Pulmonary artery endothelial cell (primary cell): ENCODE data around the gene LRRFIP2. TPM values are rescaled to one million over a fixed set of nuclear protein-coding genes. Genes with fewer than 3 reads are reported as not detected.

Experiments used
- DNase-seq: peaks from one replicate; pipeline ENCODE4 v3.0.0-alpha.2; 2011; ENCODE audit warnings: low read depth, low spot score
- total RNA-seq: library from RNA; depleted of rRNA; stranded (reverse); fragments of >200 nt; gene quantifications from 2 replicates; pipeline ENCODE4 v1.2.3, GENCODE V29; 2014

The LRRFIP2 gene
- total RNA-seq, 1 donor from 2014 or later = 61.3 TPM

DNA sequence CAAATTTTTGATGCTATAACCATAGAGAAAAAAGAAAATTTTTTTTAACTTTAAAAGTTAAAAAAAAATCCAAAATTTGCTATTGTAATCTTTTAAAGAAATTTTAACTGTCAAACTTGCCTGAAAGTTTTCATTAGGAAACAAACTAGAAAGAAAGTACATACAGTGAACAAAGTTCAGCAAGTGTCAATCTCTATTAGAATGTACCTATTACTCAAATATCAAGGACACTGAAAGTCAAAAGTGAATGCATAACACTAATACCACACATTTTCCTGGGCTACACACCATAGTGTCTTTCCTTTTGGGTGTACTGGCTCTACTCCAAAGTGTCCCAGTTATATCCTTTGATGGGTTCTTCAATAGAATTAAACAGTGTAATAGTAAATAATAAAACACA lies 56.8 kb downstream of the LRRFIP2 start:
- DNase-seq = no peak

DNA sequence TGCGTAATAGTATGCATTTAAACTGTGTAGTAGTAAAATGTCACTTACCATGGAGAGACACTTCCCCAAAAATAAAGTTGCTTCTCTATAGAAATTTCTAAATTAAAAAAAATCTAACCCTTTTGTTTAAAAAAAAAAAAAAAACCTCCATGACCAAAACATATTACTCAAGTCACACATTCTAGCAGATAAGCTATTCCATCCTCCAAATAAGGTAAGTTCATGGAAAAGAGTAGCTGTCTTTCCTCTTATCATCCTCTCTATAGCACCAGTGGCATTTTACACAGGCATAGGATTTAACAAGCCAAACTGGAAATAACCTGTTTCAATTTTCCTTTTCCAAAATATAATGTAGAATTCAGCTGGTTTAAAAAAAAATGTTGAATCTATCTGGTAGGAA lies 57.4 kb downstream of the LRRFIP2 start:
- DNase-seq = no peak

DNA sequence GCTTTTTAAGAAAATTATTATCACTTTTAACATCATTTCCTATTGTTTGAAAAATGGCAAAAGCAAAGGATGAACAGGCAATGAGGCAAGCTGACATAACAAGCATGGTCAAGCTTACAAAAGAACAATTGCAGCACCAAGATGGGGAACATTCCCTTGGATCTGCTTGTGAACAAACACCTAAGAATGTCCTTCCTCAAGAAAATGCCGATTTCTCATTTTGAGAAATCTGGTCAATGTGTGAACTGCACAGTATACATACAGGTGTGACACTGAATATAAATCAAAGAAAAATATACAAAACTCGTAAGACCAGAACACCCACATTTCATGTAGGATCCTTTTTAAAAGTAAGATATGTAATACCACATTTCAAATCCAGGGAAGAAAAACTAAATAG lies 58.9 kb downstream of the LRRFIP2 start:
- DNase-seq = peak; percentile 48

DNA sequence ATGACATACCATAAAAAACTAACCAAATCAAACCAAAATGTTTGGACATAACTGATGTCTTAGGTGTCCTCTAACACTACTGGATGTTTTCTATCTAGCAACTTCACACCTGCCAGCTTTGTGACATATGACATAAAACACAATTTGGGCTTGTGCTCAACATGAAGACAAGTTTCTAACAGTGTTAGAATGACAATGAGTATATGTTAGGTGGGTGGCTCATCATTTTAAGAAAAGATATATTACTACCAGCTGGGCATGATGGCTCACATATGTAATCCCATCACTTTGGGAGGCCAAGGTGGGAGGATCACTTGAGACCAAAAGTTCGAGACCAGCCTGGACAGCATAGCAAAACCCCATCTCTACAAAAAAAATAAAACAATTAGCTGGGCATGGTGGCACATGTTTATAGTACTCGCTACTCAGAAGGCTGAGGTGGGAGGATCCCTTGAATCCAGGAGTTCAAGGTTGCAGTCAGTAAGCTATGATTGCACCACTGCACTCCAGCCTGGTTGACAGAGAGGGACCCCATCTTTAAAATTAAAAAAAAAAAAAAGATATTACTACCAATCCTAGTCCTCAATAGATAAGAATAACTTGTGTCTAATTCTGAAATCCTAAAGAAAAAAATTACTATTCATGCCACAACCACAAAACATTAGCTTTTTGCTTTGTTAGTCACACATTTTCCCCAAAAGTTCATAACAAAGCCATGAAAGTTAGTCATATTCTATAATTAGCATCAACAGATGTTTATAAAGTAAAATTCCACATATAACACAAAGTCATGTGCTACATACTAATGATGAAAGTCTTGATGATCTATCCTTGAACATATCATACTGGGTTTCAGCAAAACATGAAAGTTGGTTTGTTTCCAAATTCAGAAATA lies 59.9 kb downstream of the LRRFIP2 start:
- peak; percentile 57 for DNase-seq

DNA sequence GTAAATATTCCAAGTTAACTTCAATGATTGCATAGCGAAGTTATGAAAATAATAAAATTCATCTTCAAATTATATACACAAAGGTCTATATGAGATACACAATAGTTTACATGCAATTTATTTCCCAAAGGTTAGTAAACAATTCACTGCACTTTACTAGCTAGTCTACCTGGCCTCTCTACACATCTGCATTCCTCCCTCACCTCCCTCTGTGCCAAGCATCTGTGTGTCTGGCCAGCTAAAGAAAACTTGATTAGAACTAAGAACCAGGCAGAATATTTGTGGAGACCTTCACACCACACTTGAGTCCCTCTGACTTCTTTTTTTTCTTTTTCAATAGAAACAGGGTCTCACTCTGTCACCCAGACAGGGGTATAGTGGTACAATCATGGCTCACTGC lies 61.4 kb downstream of the LRRFIP2 start:
- DNase-seq = no peak

DNA sequence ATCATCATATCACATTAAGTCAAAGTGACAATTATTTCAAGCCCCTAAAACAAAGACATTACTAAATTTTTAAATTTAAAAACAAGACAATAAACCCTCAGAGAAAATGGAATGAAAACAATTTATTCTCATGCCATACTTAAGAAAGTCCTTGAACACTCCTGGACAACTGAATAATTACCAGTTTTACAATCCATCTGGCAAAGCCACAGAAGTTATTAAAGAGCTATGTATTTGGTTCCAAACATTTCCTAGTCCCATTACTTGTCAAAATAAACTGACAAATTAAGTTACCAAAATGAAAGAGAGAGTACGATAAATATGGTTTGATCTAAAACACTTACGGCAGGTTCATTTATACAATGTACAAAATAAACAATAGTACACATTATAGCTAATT lies 63.2 kb downstream of the LRRFIP2 start:
- no peak for DNase-seq

DNA sequence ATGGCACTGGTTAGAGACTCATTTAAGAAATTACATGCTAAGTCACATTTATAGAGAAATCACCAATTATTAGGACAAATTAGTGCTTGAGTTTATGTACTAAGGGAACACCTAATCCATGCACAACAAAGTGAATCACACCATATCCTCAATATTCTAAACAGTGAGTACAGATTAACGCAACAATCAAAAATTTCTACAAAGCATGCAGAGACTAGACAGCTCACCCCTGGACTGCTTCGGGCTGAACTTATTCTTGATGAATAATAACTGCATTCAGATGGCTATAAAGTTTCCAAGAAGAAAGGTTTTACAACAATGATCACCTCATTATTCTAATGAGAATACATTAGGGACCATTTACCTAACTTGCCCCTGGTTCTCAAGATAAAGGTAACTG lies 66.5 kb downstream of the LRRFIP2 start:
- DNase-seq = no peak

DNA sequence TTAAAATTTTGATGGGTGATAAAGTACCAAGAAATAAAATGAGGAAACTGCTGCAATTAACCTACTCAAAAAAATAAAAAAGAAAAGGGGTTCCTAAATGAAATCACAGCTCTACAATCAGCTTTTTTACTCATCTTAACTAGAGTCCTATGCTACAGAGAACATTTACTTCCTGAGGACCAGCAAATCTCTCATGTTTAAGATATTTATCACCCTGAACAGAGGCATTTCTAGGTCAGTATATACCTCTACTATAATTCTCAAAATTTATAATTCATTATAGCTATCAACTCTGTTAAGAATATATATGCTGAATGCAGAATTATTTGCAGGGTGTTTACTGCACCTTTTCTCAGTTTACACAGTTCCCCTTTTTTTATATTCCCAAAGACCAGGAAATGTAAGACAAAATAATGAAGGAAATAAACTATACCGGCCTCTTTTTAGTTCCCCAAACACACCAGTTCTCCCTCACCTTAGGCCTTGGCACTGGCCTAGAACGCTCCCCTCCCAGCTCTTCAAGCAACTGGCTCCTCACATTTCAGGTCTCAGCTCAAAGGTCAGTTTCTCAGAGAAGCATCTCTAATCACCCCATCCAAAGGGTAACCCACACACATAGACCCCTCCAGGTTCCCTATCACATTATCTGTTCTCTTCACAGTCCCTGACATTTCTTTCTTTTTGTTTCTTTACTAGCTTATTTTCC lies 71.1 kb downstream of the LRRFIP2 start:
- no peak for DNase-seq

DNA sequence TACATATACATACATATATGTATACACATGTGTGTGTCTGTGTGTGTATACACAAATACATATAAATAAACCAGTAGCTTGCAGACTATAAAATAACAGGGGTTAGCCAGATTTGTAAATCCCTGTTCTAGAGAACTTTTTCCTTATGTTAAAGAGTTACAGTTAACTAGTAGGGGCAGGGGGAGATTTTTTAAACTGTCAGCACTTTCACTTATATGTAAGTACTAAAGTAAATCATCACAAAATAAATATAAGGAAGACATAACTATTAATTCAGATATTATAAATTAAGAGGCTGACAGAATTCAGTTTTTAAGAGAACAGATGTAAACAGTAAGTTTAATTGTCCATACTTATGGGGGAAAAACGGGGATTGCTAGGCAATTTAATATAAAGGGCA lies 74.0 kb downstream of the LRRFIP2 start:
- DNase-seq = no peak

DNA sequence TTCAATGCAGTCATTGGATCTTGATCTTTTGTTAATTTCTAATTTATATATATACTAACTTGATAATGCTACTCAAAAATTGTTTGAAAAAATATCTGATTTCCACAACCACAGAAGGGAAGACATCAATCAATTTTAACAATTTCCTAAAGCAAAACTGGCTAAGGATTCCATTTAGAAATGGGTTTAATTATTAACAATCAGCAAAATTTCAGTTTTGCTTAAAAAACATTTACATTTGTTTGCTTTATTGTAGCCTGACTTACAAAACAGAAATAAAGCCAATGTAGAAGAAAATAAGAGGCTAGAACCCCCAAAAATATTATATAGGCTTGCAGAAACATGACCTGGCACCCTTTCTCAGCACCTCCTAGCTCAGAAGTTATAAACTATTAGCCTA lies 74.9 kb downstream of the LRRFIP2 start:
- no peak for DNase-seq

DNA sequence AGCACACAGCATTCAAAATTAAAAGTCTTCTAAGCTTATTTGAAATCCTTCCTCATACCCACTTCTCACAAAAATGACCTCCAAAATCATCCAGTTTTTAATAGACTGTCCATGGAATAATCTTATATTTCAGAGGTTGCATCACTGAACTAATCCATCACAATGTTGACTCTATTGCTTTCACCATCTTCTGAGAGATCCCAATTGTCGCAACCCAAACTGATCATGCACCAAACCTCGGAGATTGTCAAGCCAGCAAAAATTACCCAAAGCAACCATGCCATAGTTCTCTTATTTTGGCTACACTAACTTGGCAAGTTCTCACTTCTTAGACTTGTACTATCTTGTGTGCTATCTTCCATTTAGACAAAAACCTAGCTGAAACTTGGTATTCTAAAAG lies 75.5 kb downstream of the LRRFIP2 start:
- DNase-seq = no peak

DNA sequence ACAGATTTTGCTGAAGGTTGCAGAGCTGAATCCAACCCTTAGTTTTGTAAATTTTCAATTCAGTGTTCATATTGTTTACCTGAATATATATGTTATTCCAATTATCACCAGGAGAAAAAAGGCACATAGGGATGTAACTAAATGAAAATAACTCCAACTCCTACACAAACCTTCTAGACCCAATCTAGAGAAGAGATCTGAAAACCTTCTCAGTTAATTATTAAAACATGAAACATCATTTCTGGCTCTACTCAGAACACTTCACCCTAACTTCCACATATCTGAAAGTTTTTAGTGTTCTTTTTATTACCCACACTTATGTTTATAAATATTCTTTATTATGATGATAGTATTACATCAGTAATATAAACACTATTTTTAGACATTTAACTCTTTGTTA lies 76.6 kb downstream of the LRRFIP2 start:
- DNase-seq = no peak

DNA sequence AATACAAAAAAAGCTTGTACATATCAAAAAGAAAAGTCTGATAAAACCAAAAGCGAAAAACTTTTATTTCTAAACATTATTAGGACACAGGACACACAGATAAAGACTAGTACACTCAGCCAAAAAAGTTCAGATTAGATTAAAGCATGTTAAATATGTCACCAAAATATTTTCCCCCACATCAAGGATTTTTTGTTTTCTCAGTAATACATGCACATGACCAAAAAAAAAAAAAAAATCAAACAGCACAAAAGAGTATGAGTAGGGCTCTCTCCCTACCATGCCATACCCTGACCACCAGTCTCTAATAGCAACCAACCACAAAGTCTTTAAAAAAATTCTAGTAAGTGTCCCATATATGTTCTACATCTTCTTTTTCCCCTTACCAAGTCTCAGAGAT lies 77.4 kb downstream of the LRRFIP2 start:
- DNase-seq = no peak

DNA sequence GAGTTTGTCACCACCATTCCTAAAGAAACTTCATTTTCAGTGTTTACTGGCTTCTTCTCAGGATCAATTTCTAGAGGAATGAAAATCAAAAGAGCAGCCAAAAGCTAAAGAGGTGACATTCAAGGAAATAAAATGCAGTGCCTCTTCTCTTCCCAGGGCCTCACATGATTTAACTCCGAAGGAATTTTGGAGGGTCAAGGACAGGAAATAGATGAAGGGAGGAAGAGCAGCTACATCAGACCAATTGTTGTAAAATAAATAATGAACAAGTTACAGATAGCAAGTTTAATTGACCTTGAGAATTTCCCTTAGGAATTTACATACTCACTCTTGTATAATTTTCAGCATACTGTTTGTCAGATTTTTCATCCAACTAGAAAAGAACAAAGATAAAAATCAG lies 78.1 kb downstream of the LRRFIP2 start:
- peak; percentile 71 for DNase-seq

DNA sequence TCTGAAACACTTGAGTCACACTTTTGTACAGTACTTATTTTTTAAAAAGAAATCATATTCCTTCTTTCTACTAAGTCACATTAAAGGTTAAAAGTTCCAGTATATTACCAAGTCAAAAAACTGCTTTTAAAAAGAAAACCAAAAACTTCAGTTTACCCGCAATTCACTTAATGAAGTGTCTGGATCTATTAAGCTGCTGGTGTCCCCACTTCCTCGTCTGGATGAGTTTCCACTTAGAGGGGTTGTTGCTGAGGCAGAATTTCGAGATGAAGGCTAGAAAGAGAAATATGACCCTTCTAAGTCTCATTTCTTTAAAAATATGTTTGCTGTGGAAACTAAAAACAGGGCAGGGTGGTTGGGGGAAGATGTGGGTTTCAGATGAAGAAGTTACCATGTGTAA lies 79.7 kb downstream of the LRRFIP2 start:
- DNase-seq = no peak

DNA sequence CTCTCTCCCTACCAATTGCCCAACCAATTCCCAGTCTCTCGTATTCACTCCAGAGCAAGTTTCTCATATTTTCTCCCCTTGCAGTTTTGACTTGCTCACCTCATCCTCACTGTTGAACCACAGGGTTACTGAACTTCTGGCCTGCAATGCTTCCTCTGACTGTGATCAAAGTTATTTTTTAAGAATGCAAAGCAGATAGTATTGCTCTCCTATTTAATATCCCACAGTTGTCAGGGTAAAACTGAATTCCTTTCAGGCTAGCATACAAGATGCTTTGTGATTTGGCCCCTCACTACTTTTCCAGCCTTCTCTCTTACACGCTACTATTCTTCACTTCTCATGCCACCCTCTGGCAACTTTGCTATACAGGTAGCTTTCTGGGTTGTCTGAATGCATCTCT lies 80.9 kb downstream of the LRRFIP2 start:
- DNase-seq = no peak

DNA sequence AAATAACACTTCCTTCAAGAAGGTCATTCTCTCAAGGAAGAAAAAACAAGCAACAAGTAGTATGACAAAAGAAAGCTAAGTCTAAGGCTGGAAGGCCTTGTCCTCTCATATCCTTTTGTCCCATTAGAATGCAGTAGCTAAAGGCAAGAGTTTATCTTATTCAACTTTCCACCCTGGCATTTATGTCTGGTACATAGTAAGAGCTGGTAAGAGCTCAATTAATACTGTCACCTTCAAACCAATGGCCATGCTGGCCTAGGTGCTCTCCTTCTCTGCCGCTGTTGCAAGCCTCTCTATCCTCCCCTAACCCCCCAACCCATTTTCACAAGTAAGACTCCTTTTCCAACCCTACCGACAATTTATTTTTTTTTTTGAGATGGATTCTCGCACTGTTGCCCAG lies 81.9 kb downstream of the LRRFIP2 start:
- no peak for DNase-seq

DNA sequence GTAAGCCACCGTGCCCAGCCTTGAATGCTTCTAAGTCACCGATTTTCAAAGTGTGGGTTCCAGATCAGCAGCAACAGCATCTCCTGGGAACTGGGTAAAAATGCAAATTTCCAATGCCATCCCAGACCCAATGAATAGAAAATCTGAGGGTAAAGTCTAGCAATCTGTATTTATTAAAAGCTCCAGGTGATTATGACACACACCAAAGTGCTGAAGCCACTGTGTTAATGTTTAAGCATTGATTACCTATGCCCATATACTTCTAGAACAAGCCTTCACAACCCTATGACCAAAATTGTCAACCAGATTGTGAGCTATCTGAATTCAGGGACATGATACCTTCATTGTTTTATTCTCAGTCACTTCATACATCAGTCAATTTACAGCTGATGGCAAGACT lies 86.5 kb downstream of the LRRFIP2 start:
- no peak for DNase-seq

DNA sequence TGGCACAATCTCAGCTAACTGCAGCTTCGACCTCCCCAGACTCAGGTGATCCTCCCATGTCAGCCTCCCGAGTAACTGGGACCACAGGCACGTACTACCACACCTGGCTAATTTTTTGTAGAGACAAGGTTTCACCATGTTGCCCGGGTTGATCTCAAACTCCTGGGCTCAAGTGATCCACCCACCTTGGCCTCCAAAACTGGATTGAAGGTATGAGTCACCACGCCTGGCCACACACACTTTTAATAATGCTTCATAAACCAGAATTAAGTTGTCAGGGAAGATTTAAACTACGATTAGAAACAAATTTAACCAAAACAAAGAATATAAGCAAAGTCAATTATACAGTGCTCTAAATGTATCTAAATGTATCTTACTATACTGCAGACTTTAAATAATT lies 87.5 kb downstream of the LRRFIP2 start:
- DNase-seq = no peak

DNA sequence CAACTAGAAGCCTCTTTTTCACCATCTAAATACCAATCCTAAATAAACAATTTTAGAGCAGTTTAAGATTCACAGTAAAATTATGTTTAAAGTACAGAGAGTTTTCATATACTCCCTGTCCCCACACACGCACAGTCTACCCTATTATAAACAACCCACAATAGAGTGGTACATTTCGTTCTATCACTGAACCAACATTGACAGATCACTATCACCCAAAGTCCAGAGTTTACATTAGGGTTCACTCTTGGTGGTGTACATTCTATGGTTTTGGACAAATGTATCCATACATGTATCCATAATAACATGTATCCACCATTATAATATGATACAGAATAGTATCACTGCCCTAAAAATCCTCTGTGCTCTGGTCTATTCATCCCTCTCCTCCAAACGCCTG lies 92.1 kb downstream of the LRRFIP2 start:
- DNase-seq = no peak

DNA sequence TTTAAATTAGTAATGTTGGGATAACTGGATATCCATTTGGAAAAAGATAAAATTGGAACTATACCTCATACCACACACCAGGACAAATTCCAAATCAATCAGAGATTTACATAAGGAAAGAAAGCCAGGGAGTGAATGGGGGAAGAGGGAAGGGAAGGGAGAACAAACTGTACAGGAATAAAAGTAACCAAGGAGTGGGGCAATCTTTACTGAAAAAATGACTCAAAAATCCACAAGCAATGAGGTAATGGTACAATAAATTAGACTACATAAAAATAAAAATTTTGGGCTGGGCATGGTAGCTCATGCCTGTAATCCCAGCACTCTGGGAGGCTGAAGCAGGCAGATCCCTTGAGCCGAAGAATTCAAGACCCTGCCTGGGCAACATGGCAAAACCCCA lies 98.4 kb downstream of the LRRFIP2 start:
- no peak for DNase-seq

DNA sequence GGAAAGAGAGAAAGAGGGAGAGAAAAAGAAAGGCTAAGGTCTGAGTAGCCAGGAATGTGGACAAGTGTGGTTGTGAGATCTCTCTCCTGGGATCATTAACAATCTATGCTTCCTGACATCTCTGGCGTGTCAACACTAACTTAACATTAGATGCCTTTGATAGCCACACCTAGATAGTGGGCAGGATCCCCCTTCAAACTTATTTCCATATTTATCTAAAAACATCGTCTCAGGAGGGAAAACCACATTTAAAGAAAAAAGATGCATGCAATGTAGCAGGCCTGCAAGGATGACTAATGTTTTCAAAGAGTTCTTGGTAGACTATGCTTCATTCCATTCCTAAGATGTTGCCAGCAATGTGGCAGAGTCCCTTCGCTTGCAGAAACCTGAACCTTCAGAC lies 100.2 kb downstream of the LRRFIP2 start:
- DNase-seq = no peak

DNA sequence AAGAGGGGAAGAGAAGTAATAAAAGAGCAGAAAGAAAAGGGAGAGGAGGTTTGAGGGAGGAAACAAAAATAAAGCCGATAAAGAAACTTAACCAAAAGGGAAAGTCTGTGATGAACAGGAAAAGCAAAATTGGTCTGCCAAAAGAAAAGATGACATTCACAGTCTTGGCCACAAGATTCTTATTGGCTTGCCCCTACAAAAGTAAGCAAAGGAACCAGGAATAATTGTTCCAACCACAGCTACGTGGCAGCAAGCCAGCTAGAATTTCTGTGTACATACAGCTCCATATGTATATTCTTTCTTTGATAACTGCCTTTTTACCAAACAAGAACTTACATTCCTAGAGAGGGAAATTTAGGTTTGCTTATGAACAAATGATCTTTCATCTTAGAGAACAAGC lies 101.5 kb downstream of the LRRFIP2 start:
- DNase-seq = peak; percentile 19
